Stimulated activated CD4-positive, alpha-beta T cell treated with anti-CD3 and anti-CD28 coated beads, Interleukin-1b, Interleukin-23, amount 100 ng/mL, for 4 hours (primary cell): Measurements from ENCODE around the gene NDUFB3.
A peak's percentile ranks its signal among the peaks of the same experiment; 100 is the strongest.
"Not testable (repeated sequence)": the region's sequence is repeated elsewhere in the genome, so short reads cannot be mapped to it uniquely, and the experiment has no call there.

Experiments used
- DNase-seq, 2 donors: peaks; one replicate each; pipeline ENCODE4 v3.0.0-alpha.2; 2020; ENCODE audit warnings: low read depth in 2 of 2

NDUFB3 gene

DNA sequence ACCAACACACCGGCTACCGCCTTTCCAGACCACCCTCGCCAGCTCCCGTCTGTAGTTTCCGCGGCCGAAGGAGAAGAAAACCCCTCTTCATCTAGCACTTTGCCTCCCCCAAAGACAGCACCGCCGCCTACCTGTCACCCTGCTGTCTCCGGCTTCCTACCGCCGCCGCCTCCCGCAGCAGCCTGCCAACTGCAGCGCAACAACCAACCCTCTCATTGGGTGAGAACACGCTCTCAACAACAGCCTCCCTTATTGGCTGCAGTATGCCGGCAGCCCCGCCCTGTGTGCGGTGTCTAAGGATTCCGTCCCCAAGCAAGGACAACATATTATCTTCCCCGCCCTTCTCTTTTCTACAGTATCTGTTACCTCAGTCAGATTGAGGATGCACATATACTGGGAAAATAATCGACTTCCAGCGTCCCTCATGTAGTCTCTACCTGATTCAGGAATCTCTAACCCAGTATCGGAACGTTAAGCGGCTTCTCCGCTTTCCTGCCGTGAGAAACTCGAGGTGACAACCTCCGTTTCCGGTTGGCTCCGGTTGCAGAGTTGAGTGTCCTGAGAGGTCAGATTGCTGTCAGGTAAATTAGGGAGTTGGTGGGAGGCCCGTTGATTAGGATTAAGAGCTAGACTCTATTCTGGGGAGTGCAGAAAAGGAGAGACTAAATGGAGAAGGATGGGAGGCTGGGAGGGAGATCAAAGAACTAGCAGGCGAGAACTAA is at the start of gene NDUFB3, which contains the start of gene HYCC2:
Gene NDUFB3, plus strand, starts transcription at position 523 of the 722 bp plus-strand sequence. CDS start 6,882 bp downstream, outside the sequence.
Gene HYCC2, minus strand, starts transcription at position 193 of the 722 bp plus-strand sequence. CDS start 47,662 bp downstream, outside the sequence.
- DNase-seq, result peak; percentile 78 to 87

DNA sequence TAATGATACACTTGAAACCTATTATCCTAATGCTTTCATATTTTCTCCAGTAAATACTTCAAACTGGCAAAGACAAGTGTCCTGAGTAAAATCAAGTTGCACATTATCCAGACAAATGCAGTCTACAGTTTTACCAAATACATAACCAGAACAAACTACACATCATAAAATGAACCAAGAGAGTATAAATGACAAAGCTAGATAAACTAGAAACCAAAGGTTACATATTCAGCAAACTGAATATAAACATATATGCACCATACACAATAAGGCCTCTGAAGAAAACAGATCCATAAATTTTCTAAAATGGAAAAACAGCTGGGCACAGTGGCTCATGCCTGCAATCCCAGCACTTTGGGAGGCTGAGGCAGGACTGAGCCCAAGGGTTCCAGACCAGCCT is 47.3 kb upstream of the NDUFB3 start:
- DNase-seq, result no peak

DNA sequence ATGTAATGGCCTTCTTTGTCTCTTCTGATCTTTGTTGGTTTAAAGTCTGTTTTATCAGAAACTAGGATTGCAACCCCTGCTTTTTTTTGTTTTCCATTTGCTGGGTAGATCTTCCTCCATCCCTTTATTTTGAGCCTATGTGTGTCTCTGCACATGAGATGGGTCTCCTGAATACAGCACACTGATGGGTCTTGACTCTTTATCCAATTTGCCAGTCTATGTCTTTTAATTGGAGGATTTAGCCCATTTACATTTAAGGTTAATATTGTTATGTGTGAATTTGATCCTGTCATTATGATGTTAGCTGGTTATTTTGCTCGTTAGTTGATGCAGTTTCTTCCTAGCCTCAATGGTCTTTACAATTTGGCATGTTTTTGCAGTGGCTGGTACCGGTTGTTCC is 37.4 kb upstream of the NDUFB3 start:
- DNase-seq, result not testable (repeated sequence)

DNA sequence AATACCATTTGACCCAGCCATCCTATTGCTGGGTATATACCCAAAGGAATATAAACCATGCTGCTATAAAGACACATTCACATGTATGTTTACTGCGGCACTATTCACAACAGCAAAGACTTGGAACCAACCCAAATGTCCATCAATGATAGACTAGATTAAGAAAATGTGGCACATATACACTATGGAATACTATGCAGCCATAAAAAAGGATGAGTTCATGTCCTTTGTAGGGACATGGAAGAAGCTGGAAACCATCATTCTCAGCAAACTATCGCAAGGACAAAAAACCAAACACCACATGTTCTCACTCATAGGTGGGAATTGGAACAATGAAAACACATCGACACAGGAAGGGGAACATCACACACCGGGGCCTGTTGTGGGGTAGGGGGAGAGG is 33.4 kb upstream of the NDUFB3 start:
- DNase-seq, result not testable (repeated sequence)

DNA sequence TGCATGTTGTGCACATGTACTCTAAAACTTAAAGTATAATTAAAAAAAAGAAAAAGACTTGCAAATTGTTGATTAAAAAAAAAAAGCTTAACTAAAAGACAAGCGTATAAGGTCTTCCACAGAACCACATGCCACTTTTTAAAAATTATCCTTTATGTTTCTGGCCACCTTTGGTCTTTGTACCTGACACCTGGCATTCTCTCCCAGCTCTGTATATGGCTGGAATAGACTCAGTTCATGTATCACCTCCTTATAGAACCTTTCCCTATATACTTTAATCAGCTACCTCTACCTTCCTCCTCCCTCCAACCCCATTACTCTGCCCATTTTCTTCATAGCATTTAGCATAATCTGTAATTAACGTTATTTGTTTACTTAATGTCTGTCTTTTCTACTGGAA is 32.9 kb upstream of the NDUFB3 start:
- DNase-seq, result no peak

DNA sequence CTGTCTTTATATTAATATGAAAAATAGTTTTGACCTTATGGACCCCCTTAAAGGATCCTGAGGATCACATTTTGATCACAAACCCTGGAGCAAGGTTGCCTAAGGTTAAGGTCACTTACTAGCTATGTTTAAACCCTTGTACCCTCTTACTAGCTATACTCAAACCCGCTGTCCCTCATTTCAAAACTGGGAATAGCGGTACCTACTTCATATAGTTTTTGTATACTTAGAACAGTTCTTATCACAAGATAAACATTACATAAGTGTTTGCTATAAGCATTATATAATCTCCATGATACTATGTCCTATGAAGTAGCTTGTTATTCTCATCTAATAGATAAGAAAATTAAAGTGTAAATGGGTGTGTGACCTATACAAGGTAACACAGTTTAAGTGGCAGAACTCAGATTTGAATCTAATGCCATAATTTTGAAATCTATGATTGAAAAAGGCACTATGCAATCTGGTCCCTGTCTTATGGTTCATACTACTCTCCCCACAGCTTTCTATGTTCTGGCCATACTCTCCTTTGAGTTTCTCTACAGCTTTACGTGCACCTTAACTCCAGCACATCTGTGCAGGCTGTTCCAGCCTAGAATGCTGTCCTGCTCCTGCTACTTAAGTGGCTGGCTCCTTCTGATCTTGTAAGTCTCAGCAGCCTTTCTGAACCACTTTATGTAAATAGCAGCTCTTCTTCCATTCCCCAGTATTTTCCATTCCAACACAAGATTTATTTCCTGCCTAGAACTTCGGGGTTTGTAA is 30.8 kb upstream of the NDUFB3 start:
- no peak for DNase-seq

DNA sequence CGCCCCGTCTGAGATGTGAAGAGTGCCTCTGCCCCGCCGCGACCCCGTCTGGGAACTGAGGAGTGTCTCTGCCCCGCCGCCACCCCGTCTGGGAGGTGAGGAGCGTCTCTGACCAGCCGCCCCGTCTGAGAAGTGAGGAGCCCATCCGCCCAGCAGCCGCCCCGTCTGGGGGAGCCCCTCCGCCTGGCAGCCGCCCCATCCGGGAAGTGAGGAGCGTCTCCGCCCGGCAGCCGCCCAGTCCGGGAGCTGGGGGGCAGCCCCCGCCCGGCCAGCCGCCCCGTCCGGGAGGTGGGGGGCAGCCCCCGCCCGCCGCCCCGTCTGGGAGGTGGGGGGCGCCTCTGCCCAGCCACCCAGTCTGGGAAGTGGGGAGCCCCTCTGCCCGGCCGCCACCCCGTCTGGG is 29.4 kb upstream of the NDUFB3 start:
- DNase-seq, result not testable (repeated sequence)

DNA sequence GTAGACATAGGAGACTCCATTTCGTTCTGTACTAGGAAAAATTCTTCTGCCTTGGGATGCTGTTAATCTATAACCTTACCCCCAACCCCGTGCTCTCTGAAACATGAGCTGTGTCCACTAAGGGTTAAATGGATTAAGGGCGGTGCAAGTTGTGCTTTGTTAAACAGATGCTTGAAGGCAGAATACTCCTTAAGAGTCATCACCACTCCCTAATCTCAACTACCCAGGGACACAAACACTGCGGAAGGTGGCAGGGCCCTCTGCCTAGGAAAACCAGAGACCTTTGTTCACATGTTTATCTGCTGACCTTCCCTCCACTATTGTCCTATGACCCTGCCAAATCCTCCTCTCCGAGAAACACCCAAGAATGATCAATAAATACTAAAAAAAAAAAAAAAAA is 28.8 kb upstream of the NDUFB3 start:
- DNase-seq, result not testable (repeated sequence)

DNA sequence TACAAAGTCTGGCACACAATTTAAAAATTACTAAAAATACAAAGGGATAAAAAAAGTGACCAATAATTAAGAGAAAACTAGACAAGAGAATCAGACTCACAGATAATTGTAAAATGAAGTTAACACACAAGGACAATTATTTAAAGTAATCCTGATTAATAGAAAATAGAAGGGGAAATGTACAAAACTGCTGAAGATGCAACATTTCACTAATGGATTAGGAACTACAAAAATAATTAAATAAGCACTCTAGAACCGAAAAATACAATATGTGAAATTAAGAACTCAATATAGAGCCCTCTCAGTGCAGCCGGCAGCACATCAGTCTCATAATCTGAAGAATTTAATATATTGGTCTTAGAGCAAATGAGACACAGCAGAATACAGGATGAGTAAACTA is 24.9 kb upstream of the NDUFB3 start:
- DNase-seq, result no peak

DNA sequence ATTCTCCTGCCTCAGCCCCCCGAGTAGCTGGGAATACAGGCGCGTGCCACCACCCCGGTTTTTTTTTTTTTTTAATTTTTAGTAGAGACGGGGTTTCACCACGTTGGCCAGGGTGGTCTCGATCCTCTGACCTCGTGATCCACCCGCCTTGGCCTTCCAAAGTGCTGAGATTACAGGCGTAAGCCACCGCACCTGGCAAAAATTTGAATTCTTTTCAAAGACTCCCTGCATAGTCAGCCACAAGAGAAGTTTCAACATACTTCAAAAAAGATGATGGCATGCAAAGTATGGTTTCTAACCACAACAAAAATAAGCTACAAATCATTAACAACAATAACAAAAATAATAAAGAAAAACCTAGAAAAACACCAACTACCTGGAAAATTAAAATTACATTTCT is 22.3 kb upstream of the NDUFB3 start:
- DNase-seq, result no peak

DNA sequence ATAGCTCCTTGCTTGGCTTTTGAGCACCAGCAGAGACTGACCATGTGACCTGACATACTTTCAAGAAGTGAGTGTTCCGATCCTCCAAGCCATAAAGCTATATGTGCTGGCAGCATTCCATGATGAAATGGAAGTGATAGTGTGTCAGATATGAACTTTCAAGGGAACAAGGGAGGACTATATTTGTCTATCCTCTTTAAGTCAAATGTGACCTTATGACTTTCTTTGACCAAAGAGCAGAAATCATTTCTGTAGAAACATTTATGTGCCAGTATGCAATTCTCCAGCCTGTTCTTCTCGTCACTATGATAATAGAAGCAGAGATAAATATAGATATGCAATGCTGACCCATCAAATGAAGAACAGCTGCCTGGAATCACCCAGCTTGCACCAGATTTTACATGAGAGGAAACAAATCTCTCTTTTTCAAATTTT is 14.7 kb upstream of the NDUFB3 start:
- no peak for DNase-seq

DNA sequence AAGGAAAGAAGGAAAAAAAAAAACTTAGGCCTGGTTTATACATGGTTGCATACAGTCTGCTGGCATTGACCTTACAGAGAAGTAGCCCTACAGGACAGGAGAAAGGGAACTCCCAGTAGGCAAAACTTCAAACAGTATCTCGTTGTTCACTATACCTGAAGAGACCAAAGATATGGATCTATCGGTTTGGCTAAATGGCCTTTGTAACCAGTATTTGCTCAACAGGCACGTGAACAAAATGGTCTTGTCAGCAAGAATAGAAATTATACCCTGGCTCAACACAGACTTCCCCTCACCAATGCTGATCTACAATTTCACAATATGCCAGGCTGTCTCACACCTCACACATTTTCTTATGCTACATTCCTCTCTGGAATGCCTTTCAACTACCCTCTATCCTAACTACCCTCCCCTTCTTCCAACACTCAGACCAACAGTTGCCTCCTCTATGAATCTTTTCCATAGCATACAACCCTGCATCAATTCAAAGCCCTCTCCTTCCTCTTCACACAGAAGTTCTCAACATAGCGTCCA is 14.0 kb upstream of the NDUFB3 start:
- DNase-seq, result no peak

DNA sequence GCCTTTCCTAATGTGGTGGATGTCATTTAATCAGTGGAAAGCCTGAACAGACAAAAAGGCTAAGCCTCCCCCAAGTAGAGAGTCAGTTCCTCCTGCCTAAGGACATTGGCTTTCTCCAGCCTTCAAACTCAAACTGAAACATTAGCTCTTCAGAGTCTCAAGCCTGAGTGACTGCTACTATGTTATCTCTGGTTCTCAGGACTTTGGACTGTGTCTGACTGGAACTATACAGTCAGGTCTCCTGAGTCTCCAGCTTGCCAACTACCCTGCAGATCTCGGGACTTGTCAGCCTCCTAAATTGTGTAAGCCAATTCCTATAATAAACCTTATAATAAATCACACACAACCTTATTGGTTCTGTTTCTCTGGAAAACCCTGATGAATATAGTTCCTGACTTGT is 12.9 kb upstream of the NDUFB3 start:
- DNase-seq, result no peak

DNA sequence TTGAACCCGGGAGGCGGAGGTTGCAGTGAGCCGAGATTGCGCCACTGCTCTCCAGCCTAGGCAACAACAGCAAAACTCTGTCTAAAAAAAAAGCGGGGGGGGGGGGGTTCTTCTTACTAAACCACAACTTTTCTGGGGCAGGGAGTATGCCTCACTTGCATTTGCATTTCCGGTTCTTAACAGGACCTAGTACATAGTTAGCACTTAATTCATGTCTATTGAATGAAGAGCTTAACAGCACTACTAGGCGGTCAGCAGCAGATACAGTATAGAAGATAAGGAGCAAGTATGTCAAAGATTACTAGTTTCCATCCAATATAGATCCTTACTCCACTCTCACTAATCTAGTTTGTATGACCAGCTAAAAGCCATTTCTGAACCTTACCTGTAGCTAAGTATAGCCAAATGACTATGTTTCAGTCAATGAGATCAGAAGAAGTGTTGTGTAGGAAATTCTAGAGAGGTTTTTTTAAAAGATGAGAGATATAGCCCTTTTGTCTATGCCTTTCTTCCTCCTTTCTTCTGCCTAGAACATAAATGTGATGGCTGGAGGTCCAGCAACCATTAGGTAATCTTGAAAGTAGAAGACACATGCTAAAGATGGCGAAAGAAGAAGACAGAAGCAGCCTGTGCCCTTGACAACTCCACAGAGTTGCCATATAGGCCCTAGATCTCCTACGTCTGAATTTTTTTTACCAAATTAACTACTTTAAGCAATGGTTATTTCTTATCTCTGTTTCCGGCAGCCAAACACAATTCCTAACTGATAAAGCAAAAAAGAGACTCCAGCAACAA is 11.6 kb upstream of the NDUFB3 start:
- DNase-seq, result no peak

DNA sequence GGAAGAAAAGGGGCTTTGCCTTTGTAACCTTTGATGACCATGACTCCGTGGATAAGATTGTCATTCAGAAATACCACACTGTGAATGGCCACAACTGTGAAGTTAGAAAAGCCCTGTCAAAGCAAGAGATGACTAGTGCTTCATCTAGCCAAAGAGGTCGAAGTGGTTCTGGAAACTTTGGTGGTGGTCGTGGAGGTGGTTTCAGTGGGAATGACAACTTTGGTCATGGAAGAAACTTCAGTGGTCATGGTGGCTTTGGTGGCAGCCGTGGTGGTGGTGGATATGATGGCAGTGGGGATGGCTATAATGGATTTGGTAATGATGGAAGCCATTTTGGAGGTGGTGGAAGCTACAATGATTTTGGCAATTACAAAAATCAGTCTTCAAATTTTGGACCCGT is 8.3 kb upstream of the NDUFB3 start:
- not testable (repeated sequence) for DNase-seq

DNA sequence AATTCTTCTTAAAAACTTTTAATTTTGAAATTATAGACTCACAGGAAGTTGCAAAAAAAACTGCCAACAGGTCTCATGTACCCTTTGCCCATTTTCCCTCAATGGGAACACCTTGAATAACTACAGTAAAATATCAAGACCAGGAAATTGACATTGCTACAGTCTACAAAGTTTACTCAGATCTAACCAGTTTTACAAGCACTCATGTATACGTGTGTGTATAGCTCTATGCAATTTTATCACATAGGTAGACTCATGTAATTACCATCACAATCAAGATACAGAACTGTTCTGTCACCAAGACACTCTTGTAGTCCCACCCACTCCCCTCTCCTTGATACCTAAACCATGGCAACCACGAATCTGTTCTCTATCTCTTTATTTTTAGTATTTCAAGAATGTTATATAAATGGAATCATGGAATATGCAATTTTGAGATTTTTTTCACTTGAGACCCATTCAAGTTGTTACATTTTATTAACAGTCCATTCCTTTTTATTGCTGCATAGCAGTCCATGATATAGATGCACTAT is 6.9 kb upstream of the NDUFB3 start:
- no peak for DNase-seq

DNA sequence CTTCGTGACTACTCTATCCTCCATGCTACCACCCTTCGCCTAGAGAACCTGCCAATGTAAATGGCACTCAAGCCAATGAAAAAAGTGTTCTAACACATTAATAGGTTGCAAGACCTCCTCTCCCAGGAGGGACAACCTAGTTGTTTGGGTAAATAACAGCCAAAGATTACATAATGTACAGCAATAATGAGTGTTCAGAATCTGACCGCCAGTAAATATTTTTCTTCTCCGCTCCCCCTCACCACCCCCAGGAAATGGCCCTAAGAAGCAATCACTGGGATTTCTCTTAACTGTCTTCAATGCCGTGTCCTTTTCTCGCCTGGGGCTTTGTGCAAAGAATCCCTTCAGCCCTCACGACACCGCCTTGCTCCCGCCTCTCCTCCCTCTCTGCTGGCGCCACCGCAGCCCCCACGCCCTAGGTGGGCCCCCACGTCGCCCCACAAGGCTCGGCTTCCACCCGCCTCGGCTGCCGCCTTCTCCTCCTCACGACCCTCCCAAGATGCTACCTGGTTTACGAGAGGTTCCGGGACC is 788 bp upstream of the NDUFB3 start:
- no peak for DNase-seq

DNA sequence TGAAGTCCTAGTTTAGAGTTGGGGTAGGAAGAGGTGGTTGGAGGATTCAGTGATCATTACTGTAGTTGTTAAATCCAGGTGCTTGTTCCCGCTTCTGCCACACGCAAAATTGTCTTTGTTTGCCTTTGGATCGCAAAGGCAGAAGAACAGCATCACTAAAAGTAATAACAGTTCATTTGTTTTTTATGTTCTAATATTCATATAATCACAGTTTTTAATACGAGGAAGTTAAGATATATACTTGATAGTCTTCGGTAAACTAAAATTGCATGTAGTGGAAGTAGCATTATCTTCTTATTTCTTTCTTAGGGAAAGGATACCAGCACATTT is 365 bp downstream of the NDUFB3 start:
- no peak for DNase-seq

DNA sequence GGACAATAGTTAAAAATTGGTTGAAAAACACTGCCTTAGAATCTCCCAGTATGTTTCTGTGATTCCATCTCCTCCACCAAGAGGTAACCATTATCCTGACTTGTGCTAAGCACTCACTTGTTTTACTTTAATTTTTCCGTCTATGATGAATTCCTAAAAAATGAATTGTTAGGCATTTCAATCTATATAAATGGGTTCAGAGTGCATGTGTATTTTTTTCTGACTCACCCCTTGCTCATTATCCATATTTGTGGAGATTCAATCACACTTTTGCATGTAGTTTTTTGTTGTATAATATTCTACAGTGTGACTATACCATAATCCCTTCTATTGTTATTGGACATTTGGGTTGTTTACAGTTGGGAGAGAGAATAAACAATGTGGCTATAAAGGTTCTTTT is 1.3 kb downstream of the NDUFB3 start:
- no peak for DNase-seq

DNA sequence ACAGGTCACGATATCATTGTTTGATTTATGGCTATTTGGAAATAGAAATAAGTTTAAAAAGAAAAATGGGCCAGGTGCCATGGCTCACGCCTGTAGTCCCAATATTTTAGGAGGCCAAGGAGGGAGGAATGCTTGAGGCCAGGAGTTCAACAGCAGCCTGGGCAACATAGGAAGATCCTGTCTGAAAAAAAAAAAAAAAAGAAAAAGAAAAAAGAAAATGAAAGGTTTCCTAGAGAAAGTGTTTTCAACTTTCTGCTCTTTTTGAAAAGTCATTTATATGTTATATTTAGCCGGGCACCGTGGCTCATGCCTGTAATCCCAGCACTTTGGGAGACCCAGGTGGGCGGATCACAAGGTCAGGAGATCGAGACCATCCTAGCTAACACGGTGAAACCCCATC is 3.2 kb downstream of the NDUFB3 start:
- DNase-seq, result no peak

DNA sequence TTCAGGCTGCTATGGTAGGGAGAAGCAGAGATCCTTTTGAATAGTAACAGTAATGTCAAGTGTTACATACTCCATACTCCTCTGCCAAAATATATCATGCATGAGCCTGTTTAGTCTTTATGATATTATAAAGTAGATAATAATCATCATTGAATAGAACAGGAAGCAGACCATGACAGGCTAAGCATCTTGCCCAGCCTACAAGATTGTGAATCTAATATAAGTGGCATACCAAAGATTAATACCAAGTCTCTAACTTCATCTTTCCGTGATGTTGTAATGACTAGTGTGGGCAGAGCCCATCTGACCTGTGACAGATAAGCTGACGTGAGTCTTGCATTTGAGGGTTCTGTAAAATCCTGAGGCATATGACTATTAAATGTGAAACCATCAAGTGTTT is 13.1 kb downstream of the NDUFB3 start:
- DNase-seq, result no peak

DNA sequence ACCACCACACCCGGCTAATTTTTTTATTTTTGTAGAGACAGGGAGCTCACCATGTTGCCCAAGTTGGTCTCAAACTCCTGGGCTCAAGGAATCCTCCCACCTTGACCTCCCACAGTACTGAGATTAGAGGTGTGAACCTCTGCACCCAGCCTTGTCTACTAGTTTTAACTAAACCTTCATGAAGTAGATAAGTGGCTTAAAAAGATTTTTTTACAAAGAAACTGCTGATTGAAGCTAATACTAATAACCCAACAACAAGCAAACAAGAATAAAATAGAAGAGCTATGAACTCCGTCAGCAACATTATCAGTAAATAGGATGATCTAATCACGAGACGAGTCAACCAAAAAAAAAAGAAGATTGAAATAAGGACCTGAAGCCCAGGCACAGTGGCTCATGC is 18.8 kb downstream of the NDUFB3 start:
- DNase-seq, result no peak
